GM21717 (cell line): ENCODE measurements around the gene DCAF12L1.

Source experiments
- ATAC-seq: cut with Tn5 transposase; IDR thresholded peaks from one replicate; pipeline ENCODE4 v1.9.1; 2021; ENCODE audit warnings: mild to moderate bottlenecking, moderate library complexity; ENCODE audit not compliant: unreplicated experiment

DCAF12L1 gene

DNA sequence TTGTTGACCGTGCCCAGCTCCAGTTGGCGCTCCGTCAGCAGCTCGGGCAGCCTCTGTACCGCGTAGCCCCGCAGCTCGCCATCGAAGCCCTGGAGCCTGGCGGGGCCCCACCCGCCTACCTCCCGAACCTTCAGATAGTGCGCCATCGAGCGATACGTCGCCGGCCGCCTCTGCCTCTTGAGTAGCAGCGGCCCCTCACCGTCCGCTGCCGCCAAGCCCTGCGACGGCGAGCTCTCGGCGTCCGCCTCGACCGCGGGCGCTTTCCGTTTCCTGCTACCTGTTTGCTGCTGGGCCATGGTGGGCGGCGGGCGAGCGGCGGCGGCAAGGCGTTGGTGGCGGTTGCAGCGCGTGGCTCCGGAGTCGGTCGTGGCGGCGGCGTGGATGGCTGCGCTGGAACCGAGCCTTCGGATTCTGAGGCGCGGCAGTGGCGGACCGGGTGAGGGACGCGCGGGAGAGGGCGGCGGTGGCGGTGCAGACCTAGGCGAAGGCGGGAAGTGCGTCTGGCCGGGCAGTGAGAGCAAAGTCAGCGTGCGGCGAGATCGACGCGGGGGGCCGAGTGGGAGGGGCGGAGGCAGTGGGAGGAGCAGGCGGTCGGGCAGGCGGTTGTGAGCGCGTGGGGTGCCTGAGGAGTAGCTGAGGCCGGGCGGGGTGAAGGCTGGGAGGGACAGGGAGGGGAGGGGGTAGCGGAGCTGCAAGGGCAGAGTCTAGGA, at the start of gene DCAF12L1:
Gene DCAF12L1 (minus strand): TSS at position 502 of the 710 bp plus-strand sequence. CDS start 206 bp downstream, at position 296.
- ATAC-seq: no peak

DNA sequence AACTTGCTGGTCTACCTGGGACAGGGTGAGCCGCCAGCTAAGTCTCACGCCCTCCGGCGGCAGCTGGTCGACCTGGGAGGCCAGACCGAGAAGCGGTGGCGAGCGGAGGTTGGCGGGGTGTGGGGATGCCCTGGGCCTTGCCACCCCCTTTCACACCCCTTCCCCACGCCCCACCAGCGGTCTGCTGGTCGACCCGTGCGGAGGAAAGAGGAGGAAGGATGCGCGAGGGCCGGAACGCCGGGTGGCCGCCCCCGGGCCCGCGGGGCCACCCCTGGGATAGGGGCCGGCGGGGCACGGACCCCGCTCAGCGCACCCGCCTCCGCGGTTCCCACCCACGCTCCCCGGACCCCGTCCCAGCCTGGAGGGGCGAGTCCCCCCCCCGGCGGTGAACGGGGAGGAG, 28.3 kb upstream of the DCAF12L1 start:
- ATAC-seq: no peak

- ATAC-seq: no peak
These were observed 23.3 kb upstream of the DCAF12L1 start for GRCh38 chrX:126575911-126576310.

DNA sequence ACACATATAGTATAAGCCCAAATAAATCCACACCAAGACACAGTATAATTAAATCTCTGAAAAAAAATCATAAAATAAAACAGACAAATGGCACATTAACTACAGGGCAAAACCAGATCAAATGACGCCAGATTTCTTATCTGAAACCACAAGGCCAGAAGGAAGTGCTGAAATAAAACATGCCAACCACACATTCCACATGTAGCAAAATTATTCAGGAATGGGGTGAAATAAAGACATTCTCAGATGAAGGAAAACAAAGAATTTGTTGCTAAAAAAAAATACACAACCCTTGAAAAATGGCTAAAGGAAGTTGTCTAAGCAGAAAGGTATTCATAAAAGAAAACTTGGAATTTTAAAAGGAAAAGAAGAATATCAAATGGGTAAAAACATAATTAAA, 4.5 kb upstream of the DCAF12L1 start:
- no peak for ATAC-seq

DNA sequence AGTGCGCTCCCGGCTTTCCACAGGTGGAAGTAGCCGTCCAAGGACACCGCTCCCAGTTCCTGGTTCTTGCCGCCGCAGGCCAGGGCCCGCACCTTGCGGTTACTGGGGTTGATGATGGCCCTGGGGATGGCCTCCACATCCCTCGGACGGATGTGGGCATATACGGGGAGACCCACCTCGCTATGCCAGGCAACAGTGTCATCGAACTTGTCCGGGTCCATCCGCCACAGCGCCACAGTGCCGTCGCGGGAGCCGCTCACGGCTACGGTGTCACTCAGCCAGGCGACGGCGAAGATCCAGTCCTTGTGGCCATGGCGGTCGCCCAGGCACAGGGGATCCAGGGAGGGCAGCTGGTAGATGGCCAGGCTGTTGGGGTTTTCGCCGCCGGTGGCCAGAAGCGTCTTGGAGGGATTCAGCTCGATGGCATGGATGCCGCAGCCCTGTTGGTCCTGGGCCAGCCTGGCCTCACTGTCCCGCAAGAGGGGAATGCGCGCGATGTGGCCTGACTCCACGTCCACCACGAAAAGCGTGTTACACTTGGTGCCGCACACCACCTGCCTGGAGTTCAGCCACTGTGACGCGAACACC, 795 bp downstream of the DCAF12L1 start:
- no peak for ATAC-seq

GRCh38 chrX:126551306-126551705, 1.3 kb downstream of the DCAF12L1 start:
- ATAC-seq: no peak

- ATAC-seq: no peak
These were observed 1.8 kb downstream of the DCAF12L1 start for GRCh38 chrX:126550816-126551215.

- no peak for ATAC-seq
These were observed 42.7 kb downstream of the DCAF12L1 start for GRCh38 chrX:126509923-126510322.
